H1 (cell line): ENCODE results near the gene TEX10. TPM values are rescaled to one million over a fixed set of nuclear protein-coding genes. Genes with fewer than 3 reads are reported as not detected.

ENCODE experiments used
- POU5F1 ChIP-seq: IDR thresholded peaks from 2 replicates; pipeline ENCODE4 v1.6.1; 2011; ENCODE audit warnings: low read depth, mild to moderate bottlenecking, low read length, moderate library complexity
- polyA plus RNA-seq, 7 experiments: library from polyadenylated mRNA; depleted of rRNA in 3 of 7; stranded (reverse) in 5 of 7; unstranded in 2 of 7; fragments of >200 nt in 5 of 7; fragments of 200-250 nt in 2 of 7; gene quantifications; 1 replicate in 5 of 7; 2 replicates in 1 of 7; 4 replicates in 1 of 7; pipeline versions ENCODE4 v1.2.1 to v1.2.3, GENCODE V29; 2011 to 2013; ENCODE audit warnings: missing spikeins in 2 of 7, mixed read lengths in 2 of 7
- total RNA-seq: library from RNA; stranded (reverse); fragmentation: NEBNext Ultra II Directional; extraction: Animal tissue kit (Norgen Biotek cat#: 25700); gene quantifications from 2 replicates; pipeline ENCODE4 v1.2.1, GENCODE V29; 2021
- TF ChIP-seq, protein P1 (sequence below): fragments of 300-600 bp; sonication (generic); IDR thresholded peaks from 2 replicates; pipeline ENCODE4 v1.7.1; 2012; ENCODE audit warnings: low read length, moderate library complexity, mild to moderate bottlenecking, inconsistent platforms; ENCODE audit not compliant: insufficient replicate concordance

Gene TEX10
- total and polyA plus RNA-seq, 2 of the 8 experiments (the other 6 are each of a cell fraction or from before 2014, with no cell fraction given): 46.9 to 81.0 TPM

DNA sequence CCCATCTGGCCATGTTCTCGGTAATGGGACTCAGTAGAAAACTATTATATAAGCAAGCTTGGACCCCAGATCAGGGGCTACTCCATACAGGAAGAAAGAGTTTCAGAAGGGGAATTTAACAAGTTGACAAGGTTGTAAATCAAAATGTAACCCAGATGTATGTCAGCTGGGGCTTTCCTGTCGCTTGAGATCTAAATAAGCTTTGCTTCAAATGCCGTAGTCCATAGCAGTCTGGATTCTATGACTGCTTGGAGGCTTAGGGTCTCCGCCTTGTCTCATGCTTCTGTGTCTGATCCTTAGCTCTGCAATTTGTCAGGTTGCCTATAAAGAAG is 70.4 kb downstream of the TEX10 start (continued):
- TF ChIP-seq, protein P1, sequence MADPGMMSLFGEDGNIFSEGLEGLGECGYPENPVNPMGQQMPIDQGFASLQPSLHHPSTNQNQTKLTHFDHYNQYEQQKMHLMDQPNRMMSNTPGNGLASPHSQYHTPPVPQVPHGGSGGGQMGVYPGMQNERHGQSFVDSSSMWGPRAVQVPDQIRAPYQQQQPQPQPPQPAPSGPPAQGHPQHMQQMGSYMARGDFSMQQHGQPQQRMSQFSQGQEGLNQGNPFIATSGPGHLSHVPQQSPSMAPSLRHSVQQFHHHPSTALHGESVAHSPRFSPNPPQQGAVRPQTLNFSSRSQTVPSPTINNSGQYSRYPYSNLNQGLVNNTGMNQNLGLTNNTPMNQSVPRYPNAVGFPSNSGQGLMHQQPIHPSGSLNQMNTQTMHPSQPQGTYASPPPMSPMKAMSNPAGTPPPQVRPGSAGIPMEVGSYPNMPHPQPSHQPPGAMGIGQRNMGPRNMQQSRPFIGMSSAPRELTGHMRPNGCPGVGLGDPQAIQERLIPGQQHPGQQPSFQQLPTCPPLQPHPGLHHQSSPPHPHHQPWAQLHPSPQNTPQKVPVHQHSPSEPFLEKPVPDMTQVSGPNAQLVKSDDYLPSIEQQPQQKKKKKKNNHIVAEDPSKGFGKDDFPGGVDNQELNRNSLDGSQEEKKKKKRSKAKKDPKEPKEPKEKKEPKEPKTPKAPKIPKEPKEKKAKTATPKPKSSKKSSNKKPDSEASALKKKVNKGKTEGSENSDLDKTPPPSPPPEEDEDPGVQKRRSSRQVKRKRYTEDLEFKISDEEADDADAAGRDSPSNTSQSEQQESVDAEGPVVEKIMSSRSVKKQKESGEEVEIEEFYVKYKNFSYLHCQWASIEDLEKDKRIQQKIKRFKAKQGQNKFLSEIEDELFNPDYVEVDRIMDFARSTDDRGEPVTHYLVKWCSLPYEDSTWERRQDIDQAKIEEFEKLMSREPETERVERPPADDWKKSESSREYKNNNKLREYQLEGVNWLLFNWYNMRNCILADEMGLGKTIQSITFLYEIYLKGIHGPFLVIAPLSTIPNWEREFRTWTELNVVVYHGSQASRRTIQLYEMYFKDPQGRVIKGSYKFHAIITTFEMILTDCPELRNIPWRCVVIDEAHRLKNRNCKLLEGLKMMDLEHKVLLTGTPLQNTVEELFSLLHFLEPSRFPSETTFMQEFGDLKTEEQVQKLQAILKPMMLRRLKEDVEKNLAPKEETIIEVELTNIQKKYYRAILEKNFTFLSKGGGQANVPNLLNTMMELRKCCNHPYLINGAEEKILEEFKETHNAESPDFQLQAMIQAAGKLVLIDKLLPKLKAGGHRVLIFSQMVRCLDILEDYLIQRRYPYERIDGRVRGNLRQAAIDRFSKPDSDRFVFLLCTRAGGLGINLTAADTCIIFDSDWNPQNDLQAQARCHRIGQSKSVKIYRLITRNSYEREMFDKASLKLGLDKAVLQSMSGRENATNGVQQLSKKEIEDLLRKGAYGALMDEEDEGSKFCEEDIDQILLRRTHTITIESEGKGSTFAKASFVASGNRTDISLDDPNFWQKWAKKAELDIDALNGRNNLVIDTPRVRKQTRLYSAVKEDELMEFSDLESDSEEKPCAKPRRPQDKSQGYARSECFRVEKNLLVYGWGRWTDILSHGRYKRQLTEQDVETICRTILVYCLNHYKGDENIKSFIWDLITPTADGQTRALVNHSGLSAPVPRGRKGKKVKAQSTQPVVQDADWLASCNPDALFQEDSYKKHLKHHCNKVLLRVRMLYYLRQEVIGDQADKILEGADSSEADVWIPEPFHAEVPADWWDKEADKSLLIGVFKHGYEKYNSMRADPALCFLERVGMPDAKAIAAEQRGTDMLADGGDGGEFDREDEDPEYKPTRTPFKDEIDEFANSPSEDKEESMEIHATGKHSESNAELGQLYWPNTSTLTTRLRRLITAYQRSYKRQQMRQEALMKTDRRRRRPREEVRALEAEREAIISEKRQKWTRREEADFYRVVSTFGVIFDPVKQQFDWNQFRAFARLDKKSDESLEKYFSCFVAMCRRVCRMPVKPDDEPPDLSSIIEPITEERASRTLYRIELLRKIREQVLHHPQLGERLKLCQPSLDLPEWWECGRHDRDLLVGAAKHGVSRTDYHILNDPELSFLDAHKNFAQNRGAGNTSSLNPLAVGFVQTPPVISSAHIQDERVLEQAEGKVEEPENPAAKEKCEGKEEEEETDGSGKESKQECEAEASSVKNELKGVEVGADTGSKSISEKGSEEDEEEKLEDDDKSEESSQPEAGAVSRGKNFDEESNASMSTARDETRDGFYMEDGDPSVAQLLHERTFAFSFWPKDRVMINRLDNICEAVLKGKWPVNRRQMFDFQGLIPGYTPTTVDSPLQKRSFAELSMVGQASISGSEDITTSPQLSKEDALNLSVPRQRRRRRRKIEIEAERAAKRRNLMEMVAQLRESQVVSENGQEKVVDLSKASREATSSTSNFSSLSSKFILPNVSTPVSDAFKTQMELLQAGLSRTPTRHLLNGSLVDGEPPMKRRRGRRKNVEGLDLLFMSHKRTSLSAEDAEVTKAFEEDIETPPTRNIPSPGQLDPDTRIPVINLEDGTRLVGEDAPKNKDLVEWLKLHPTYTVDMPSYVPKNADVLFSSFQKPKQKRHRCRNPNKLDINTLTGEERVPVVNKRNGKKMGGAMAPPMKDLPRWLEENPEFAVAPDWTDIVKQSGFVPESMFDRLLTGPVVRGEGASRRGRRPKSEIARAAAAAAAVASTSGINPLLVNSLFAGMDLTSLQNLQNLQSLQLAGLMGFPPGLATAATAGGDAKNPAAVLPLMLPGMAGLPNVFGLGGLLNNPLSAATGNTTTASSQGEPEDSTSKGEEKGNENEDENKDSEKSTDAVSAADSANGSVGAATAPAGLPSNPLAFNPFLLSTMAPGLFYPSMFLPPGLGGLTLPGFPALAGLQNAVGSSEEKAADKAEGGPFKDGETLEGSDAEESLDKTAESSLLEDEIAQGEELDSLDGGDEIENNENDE: no peak
- no peak for TF ChIP-seq POU5F1
- TF ChIP-seq, all 59 proteins: peak for 0
